ENCODE data around the gene MRM3. TPM values are rescaled to one million over a fixed set of nuclear protein-coding genes. Genes with fewer than 3 reads are reported as not detected.
A peak's percentile ranks its signal among the peaks of the same experiment; 100 is the strongest.
"Not testable (repeated sequence)": the region's sequence is repeated elsewhere in the genome, so short reads cannot be mapped to it uniquely, and the experiment has no call there.

Gene MRM3
- total and polyA plus RNA-seq, 11 donors = 14.8 to 35.4 (median 18.3) TPM

- Histone ChIP-seq H3K4me1 (peaks cover 0 to 11% (median 6%) of the 10 kb centered on the region in 12 donors), H3K4me3 (no peak overlapping the region), H3K27me3 (no peaks in the 10 kb centered on the region), H3K27ac (no peak overlapping the region), H3K36me3 (peaks cover 0 to 79% (median 55%) of the 10 kb centered on the region in 9 donors), H3K9me3 (no peaks in the 10 kb centered on the region)
- intact Hi-C loops (cut with DNase I) = no loop called here
- ATAC-seq = no peak
- no peak for DNase-seq
- WGBS, 4 donors = 80 to 89% (median 85%) methylated on average over 4 of the region's 4 CpGs
- TF ChIP-seq CTCF (IDR thresholded peaks at IDR 0.05) = no peak
- no peak for TF ChIP-seq POLR2A (IDR thresholded peaks at IDR 0.05)
These were observed 6.4 kb downstream of the MRM3 start for GRCh38 chr17:788551-788950.

GRCh38 chr17:789160-789840 is 7.1 kb downstream of the MRM3 start:
- TF ChIP-seq POLR2A (IDR thresholded peaks at IDR 0.05) (no peak), CTCF (IDR thresholded peaks at IDR 0.05) (no peak)
- H3K4me1 ChIP-seq = peaks cover 0 to 6% (median 0%) of the 10 kb centered on the region in 12 donors
- WGBS, 4 donors = 90 to 93% (median 91%) methylated on average over 14 of the region's 14 CpGs
- no peak for ATAC-seq
- DNase-seq = no peak
- intact Hi-C loops (cut with DNase I) = no loop called here
- no peak overlapping the region for H3K27ac ChIP-seq
- H3K36me3 ChIP-seq = peaks cover 0 to 72% (median 55%) of the 10 kb centered on the region in 9 donors
- no peak overlapping the region for H3K4me3 ChIP-seq
- H3K9me3 ChIP-seq = no peaks in the 10 kb centered on the region
- H3K27me3 ChIP-seq = no peaks in the 10 kb centered on the region

- H3K9me3 ChIP-seq, H3K27me3 ChIP-seq: not testable (repeated sequence)
- H3K4me1 ChIP-seq = peaks cover 0 to 11% (median 7%) of the 10 kb centered on the region in 12 donors
- intact Hi-C loops (cut with DNase I) = loop anchor here in 5 of 10 donors (2.0 to 10.0 kb wide), 4 partner anchors 55 to 267 kb away; no protein-coding TSS in a partner anchor
- peak; percentile 35 to 74 (median 53) for DNase-seq
- WGBS, 4 donors = 60 to 78% (median 63%) methylated on average over 26 to 38 of the region's 38 CpGs
- H3K27ac ChIP-seq = peak overlapping the region in 4 of 12 donors; percentile 0 to 38 (median 18)
- ATAC-seq = peak; percentile 57 to 90 (median 78)
- H3K4me3 ChIP-seq = peak overlapping the region in 1 of 12 donors; percentile 10
- peaks cover 0 to 65% (median 49%) of the 10 kb centered on the region in 9 donors for H3K36me3 ChIP-seq
These were observed 8.0 kb downstream of the MRM3 start for GRCh38 chr17:789931-790873.

GRCh38 chr17:790874-791247 is 8.7 kb downstream of the MRM3 start:
- Histone ChIP-seq H3K27ac (peak overlapping the region in 1 of 12 donors; percentile 43), H3K36me3 (peaks cover 0 to 60% (median 49%) of the 10 kb centered on the region in 9 donors), H3K4me3 (peak overlapping the region in 4 of 12 donors; percentile 12 to 36 (median 22)), H3K4me1 (peaks cover 0 to 17% (median 10%) of the 10 kb centered on the region in 12 donors)
- intact Hi-C loops (cut with DNase I) = loop anchor here in 5 of 10 donors (2.0 to 10.0 kb wide), 4 partner anchors 54 to 266 kb away; no protein-coding TSS in a partner anchor
- H3K27me3 ChIP-seq, H3K9me3 ChIP-seq: not testable (repeated sequence)
- peak in 3 of 4 donors; percentile 45 to 53 (median 48) for ATAC-seq
- DNase-seq = peak in 1 of 5 donors; percentile 56
- 60 to 87% (median 75%) methylated on average over 8 to 11 of the region's 12 CpGs for WGBS, 4 donors

All from heart left ventricle (tissue), 16 donors.